Adrenal gland (tissue), 12 donors: ENCODE results near the gene MKLN1. TPM values are rescaled to one million over a fixed set of nuclear protein-coding genes. Genes with fewer than 3 reads are reported as not detected.
"Not testable (repeated sequence)": the region's sequence is repeated elsewhere in the genome, so short reads cannot be mapped to it uniquely, and the experiment has no call there.

Experiments used
- DNase-seq, 7 donors: peaks; one replicate each; pipeline ENCODE4 v3.0.0-alpha.2; 2019 to 2020
- H3K27ac ChIP-seq, 5 donors: fragments of 200-600 bp; sonication (generic) in 4 of 5; 1 replicate in 3 of 5; 2 replicates in 2 of 5; pipeline versions ENCODE4 v1.5.1 to v1.8.0; 2016 to 2020; ENCODE audit warnings: mild to moderate bottlenecking in 1 of 5
- H3K27me3 ChIP-seq: fragments of 200-600 bp; 2 replicates; pipeline ENCODE4 v1.8.0; 2021
- H3K36me3 ChIP-seq, 2 donors: fragments of 200-600 bp; replicated peaks in 1 of 2; 1 replicate in 1 of 2; 2 replicates in 1 of 2; pipeline versions ENCODE4 v1.5.1 to v1.8.0; 2018 to 2022
- H3K4me1 ChIP-seq, 2 donors: fragments of 200-600 bp; replicated peaks in 1 of 2; 1 replicate in 1 of 2; 2 replicates in 1 of 2; pipeline versions ENCODE4 v1.5.1 to v1.8.0; 2018 to 2021
- H3K4me3 ChIP-seq, 4 donors: fragments of 200-600 bp; sonication (generic) in 3 of 4; one replicate each; pipeline ENCODE4 v1.5.1; 2016 to 2018
- H3K9me3 ChIP-seq, 3 donors: fragments of 200-600 bp; sonication (generic) in 1 of 3; replicated peaks in 1 of 3; 1 replicate in 2 of 3; 2 replicates in 1 of 3; pipeline versions ENCODE4 v1.5.1 to v1.8.0; 2016 to 2021
- CTCF ChIP-seq, 6 experiments: fragments of 450-650 bp in 4 of 6; fragments of 200-600 bp in 2 of 6; sonication (generic) in 1 of 6; IDR thresholded peaks; 1 replicate in 5 of 6; 2 replicates in 1 of 6; pipeline versions ENCODE4 v1.5.1 to v1.8.0; 2016 to 2021; ENCODE audit warnings: antibody characterized with exemption in 6 of 6, mild to moderate bottlenecking in 2 of 6, moderate library complexity in 1 of 6
- POLR2A ChIP-seq, 2 donors: fragments of 450-650 bp; IDR thresholded peaks; one replicate each; pipeline ENCODE4 v1.6.1; 2017; ENCODE audit warnings: antibody characterized with exemption in 2 of 2, mild to moderate bottlenecking in 2 of 2, moderate library complexity in 1 of 2
- WGBS, 4 donors: extraction: QIAGEN DNeasy Blood & Tissue Kit in 2 of 4; methylation state at CpG; one replicate each; pipeline versions ENCODE4 v1.1.5 to v1.1.7; 2013 to 2017; 5-methylcytosine and 5-hydroxymethylcytosine counted together
- intact Hi-C, 2 donors: fragments of 100-400 bp; cut with DNase I; formaldehyde crosslinking; loops; one replicate each; pipeline versions ENCODE4 v1.14.1 to v1.15.0; 2022 to 2023
- polyA plus RNA-seq, 3 donors: library from polyadenylated mRNA; stranded (reverse); fragments of 200-250 nt in 2 of 3; fragments of 350-450 nt in 1 of 3; fragmentation: Illumina TruSeq in 1 of 3; extraction: RNeasy Lipid Tissue Mini Kit (QIAGEN cat#74804) in 1 of 3; gene quantifications; one replicate each; pipeline ENCODE4 v1.2.3, GENCODE V29; 2013 to 2014
- total RNA-seq, 9 donors: library from RNA; depleted of rRNA in 4 of 9; stranded (reverse); fragments of >200 nt in 4 of 9; fragments of 120-200 nt in 1 of 9; fragmentation: NEBNext Ultra II Directional in 1 of 9; extraction: Animal tissue kit (Norgen Biotek cat#: 25700) in 1 of 9; gene quantifications; one replicate each; pipeline versions ENCODE4 v1.1.0 to v1.2.4, GENCODE V29; 2013 to 2023
- donor health status: healthy with polysubstance abuse.
- donor health status: Bipolar disorder and iron deficiency.
- donor health status: DM: yes; HTN: yes; CAD: no.
- donor health status: DM: no; HTN: no; CAD: no.
- donor health status: DM: no; HTN: no; CAD: no.
- donor health status: DM: yes; HTN: yes; CAD: no.

MKLN1 gene
- total and polyA plus RNA-seq, 12 donors, result 20.7 to 81.2 (median 55.2) TPM

- Histone ChIP-seq H3K27ac (no peak overlapping the region), H3K27me3 (no peaks in the 10 kb centered on the region), H3K4me3 (no peak overlapping the region), H3K4me1 (peaks cover 0 to 12% of the 10 kb centered on the region in 2 donors), H3K9me3 (no peaks in the 10 kb centered on the region), H3K36me3 (no peaks in the 10 kb centered on the region)
- intact Hi-C loops, result no loop called here
- no peak for TF ChIP-seq CTCF (IDR thresholded peaks at IDR 0.05)
- no peak for TF ChIP-seq POLR2A (IDR thresholded peaks at IDR 0.05)
- DNase-seq, result no peak
- WGBS, 4 donors, result 78 to 91% (median 80%) methylated on average over 6 to 9 of the region's 9 CpGs
These were observed 183.4 kb downstream of the MKLN1 start for GRCh38 chr7:131511071-131511470.

- 69 to 74% (median 73%) methylated on average over 15 of the region's 15 CpGs for WGBS, 4 donors
- H3K27me3 ChIP-seq, result no peaks in the 10 kb centered on the region
- no peaks in the 10 kb centered on the region for H3K36me3 ChIP-seq
- no peak for TF ChIP-seq POLR2A (IDR thresholded peaks at IDR 0.05)
- no peak for TF ChIP-seq CTCF (IDR thresholded peaks at IDR 0.05)
- DNase-seq, result peak in 1 of 7 donors; percentile 53
- H3K9me3 ChIP-seq, result no peaks in the 10 kb centered on the region
- H3K4me3 ChIP-seq, result no peak overlapping the region
- intact Hi-C loops, result no loop called here
- peaks cover 0 to 12% of the 10 kb centered on the region in 2 donors for H3K4me1 ChIP-seq
- H3K27ac ChIP-seq, result peak overlapping the region in 1 of 5 donors; percentile 3
These were observed 184.3 kb downstream of the MKLN1 start for GRCh38 chr7:131511774-131512535.

- Histone ChIP-seq H3K27ac (peak overlapping the region in 2 of 5 donors; percentile 22 to 48), H3K4me3 (no peak overlapping the region), H3K36me3 (no peaks in the 10 kb centered on the region), H3K9me3 (no peaks in the 10 kb centered on the region), H3K4me1 (peaks cover 0 to 4% of the 10 kb centered on the region in 2 donors), H3K27me3 (no peaks in the 10 kb centered on the region)
- TF ChIP-seq CTCF (IDR thresholded peaks at IDR 0.05) (peak; percentile 85 to 97 (median 94)), POLR2A (IDR thresholded peaks at IDR 0.05) (no peak)
- DNase-seq, result peak; percentile 84 to 96 (median 91)
- WGBS, 4 donors, result 33 to 79% (median 39%) methylated on average over 5 to 11 of the region's 11 CpGs
- intact Hi-C loops, result no loop called here
These were observed 185.8 kb downstream of the MKLN1 start for GRCh38 chr7:131513245-131514061.

GRCh38 chr7:131515471-131515870, 187.8 kb downstream of the MKLN1 start:
- WGBS, 4 donors, result 85 to 89% (median 87%) methylated on average over 7 of the region's 7 CpGs
- DNase-seq, result peak in 1 of 7 donors; percentile 29
- H3K9me3 ChIP-seq, H3K27ac ChIP-seq, H3K27me3 ChIP-seq, H3K36me3 ChIP-seq, intact Hi-C loops, H3K4me1 ChIP-seq, H3K4me3 ChIP-seq: not testable (repeated sequence)
